DOHH2 (cell line): ENCODE results near the gene ZNF248.

ENCODE experiments used
- EZH2phosphoT487 ChIP-seq: fragments of 200-600 bp; sonication (generic); IDR thresholded peaks from 2 replicates; pipeline ENCODE4 v1.6.1; 2017; ENCODE audit warnings: borderline replicate concordance, mild to moderate bottlenecking, antibody characterized with exemption, low read length, moderate library complexity, mixed read lengths
- TF ChIP-seq, protein P1 (sequence below): fragments of 200-600 bp; sonication (generic); IDR thresholded peaks from one replicate; pipeline ENCODE4 v1.5.1; 2014; ENCODE audit warnings: antibody characterized with exemption, mild to moderate bottlenecking, low read depth, low read length; ENCODE audit not compliant: poor library complexity, severe bottlenecking

DNA sequence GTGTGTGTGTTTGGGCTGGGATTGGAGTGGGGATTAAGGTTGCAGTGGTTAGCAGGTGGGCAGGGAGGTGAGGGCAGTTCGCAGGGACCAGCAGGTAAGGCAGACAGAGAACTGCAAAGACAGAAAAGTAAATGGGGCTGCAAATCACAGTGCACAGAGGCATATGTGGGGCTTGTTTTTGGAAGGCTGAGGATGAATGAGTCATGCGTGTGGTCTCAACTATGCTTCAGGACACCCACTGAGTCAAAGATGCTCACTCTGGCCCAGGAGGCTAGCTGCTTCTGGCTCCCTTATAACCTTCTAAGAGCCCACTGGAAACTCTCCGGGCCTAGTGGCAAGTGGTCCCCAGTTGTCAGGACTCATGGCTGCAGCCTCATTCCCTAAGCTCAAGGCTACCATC is 118.2 kb downstream of the ZNF248 start:
- TF ChIP-seq, protein P1, sequence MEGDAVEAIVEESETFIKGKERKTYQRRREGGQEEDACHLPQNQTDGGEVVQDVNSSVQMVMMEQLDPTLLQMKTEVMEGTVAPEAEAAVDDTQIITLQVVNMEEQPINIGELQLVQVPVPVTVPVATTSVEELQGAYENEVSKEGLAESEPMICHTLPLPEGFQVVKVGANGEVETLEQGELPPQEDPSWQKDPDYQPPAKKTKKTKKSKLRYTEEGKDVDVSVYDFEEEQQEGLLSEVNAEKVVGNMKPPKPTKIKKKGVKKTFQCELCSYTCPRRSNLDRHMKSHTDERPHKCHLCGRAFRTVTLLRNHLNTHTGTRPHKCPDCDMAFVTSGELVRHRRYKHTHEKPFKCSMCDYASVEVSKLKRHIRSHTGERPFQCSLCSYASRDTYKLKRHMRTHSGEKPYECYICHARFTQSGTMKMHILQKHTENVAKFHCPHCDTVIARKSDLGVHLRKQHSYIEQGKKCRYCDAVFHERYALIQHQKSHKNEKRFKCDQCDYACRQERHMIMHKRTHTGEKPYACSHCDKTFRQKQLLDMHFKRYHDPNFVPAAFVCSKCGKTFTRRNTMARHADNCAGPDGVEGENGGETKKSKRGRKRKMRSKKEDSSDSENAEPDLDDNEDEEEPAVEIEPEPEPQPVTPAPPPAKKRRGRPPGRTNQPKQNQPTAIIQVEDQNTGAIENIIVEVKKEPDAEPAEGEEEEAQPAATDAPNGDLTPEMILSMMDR = no peak
- TF ChIP-seq EZH2phosphoT487 = no peak
